NCI-H2081 treated with DMSO at 0.1 percent for 48 hours (cell line): ENCODE data around the gene GNAT2.
"Not testable (repeated sequence)": the region's sequence is repeated elsewhere in the genome, so short reads cannot be mapped to it uniquely, and the experiment has no call there.

Experiments
- DNase-seq: peaks from one replicate; lab custom pipeline; 2025; lab: John Stamatoyannopoulos, UW

GNAT2 gene

DNA sequence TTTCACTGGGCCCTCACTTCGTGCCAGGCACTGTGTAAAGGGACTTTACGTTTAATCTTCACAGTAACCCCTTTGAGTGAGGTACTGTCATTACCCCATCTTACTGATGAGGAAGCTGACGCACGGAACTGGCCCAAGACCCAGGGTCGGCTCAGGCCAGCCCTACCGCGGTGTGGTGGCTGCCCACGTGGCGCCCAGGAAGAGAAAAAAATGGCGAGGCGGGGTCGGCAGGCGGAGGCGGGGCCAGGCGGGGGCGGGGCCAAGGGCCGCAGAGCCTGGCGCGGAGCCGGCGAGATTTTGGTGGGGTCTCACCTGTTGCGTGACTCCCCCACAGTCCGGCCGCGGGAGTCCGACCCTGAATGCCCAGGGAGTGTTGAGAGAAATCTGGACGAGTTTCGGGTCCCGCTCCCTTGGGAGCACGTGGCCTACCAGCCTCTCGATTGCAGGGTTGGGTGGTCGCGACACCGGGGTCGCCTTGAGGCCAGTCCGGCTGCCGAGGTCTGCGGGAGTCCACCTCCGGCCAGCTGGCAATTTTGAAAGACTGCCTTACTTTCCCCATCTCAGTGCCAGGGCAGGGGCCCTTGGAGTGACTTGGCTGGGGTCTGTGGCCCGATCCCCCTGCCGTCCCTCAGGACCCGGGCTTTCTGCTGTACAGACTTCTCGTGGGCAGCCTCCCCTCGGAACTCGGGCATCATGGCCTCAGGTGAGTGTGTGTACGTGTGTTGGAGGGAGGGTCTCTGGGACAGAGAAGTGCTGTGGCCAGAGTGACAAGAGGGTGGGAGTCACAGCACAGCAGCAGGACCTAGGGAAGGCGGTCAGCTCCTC lies at the start of gene GNAT2, which contains the start of gene AMPD2:
Gene GNAT2, minus strand, starts transcription at position 41 of the 825 bp plus-strand sequence. CDS start 6,746 bp downstream, outside the sequence.
Gene AMPD2, plus strand, starts transcription at position 262 of the 825 bp plus-strand sequence. CDS start 1,339 bp downstream, outside the sequence.
- no peak for DNase-seq

DNA sequence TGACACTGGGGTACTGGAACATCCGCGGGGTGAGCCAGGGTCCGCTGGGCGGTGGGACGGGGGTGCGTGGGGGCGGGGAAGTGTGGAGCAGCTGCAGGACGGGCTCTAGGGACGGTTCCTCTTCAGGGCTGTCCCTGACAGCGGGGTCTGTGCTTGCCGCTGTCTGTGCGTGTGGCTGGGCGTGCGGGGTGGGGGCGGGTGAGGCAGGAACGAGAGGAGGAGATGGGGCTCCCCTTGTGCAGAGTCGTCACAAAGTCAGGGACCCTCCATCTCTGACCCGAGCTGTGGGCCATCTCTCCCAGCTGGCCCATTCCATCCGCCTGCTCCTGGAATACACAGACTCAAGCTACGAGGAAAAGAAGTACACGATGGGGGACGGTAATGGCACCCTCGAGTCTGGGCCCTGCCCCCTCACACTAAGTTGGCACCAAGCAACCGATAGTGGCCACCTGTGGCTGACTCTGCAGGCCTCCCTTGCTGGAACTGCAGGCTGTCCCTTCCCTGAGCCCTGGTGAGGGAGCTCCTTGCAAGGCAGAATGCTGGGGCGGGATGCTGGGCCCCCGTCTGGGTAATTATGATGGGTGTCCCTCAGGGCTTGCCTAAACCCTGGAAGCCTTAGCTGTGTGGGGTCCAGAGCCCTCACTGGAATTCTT lies 48.8 kb upstream of the GNAT2 start:
- no peak for DNase-seq

DNA sequence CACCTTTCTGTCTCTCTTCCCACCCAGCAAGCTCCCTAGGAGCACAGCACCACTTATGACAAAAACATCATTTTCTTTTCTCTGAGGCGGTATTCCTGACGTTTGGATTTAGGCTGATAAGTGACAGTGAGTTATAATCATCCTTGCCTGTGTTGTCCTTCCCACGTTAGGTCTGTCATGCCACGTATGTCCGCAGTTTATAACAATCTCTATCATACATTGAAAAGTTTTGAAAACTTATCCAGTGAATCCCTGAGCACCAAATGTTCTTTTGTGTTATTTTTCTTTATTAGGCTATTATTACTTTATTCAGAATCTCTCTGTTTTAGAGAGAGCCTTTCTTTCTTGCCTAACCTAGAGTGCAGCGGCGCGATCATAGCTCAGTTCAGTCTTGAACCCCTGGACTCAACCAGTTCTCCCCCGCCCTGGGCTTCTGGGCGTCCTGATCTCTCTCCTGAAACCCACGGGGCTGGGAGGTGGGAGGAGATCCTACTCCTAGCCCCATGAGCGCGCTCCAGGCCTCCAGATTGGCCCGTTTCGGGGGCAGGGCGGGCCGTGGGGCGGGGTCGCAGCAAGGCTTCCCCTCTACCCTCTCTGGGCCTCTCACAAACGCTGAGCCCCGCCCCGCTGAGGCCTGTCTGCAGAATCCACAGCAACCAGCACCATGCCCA lies 48.2 kb upstream of the GNAT2 start, which contains the start of gene GSTM2:
Gene GSTM2, plus strand, starts transcription at position 606 of the 671 bp plus-strand sequence. Its CDS starts 59 bp downstream, at position 665.
- DNase-seq = no peak

DNA sequence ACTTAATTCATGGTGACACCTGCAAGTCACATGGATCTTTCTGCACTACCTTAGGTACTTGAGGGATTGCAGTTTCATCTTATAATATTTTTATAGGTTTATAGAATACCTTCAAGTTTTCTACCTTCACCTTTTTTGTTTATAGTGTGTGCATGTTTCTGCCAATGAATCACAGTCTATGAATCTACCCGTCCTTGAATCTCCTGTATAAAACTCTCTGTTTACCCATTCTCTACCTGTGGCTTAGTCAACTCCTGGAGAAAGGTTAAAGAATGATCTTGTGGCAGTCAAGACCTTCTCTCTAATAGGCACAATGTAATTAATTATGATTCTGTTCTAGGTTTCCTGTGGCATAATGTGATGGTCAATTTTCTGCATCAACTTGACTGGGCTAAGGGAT lies 45.3 kb upstream of the GNAT2 start:
- no peak for DNase-seq

DNA sequence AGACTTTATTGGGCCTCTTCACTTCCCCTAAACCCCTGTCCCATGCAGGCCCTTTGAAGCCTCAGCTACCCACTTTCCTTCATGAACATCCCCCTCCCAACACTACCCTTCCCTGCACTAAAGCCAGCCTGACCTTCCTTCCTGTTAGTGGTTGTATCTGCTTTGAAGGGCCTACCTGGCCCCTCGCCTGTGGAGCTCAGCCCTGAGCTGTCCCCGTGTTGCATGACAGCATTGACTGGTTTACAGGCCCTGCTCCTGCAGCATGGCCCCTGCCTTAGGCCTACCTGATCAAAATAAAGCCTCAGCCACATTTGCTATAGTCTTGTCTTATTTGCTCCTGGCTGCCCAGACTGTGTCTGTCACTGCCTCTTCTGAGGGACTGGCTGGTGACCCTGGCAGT lies 42.0 kb upstream of the GNAT2 start:
- no peak for DNase-seq

DNA sequence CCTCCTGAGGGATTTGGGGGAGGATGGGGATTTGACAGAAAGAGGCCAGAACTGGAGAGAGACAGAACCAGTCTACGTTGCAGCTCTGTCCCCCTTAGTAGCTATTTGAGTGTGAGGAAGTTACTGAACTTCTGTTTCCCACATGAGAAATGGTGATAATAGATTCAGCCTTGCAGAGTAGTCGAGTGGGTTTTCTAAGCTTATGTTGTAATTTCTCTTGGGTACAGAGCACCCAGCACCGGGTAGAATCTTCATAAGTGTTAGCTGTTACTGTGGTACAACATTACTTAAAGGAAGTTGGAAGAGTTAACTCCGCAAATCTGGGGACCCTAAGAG lies 41.2 kb upstream of the GNAT2 start:
- DNase-seq = not testable (repeated sequence)

DNA sequence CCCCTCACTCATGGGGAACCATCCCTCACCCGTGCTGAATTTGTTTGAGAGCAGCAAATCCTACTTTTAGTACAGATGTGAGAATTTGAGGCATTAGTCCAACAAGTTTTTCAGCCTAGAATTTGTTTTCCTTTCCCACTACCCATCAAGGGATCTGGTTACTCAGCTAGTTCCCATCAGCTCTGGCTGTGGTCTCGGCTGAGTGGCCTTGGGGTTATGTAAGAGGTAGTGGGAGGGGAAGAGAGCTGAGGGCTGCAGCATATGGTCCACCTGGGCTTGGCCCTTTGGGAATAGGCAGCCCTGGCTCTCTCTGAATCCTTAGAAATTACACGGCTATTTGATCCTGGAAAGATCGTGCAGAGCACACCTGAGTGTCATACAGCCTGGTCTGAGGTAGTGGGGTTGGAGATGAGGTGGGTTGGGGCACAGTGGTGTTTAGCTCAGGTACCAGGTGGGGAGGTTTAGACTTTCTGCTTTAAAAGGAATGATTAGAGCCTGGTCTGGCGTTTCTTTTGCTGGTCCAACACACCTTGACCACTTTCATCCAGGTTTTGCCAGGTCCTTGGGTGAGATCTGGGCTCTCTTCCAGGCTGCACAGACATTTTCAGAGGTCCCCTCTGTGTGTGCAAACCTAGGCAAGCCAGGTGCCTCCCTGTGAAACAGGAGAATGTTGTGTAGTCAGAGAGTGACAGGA lies 40.7 kb upstream of the GNAT2 start:
- DNase-seq = no peak

DNA sequence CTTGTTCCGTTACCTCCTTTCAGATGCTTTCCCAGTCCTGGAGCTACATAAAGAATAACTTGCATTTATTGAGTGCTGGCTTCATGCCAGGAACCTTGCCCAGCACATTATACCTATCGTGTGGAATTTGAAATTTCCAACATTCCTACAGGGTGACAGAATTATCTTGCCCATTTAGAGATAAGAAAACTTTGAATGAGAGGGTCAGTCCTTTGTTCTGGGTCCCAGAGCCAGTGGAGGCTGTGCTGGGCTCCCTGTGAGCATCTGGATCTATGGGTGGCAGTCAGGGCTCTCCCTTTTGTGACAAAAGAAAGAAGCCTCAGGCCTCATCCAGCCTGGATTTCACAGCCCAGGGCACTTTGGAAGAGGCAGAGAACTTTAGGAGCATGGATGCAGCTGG lies 39.7 kb upstream of the GNAT2 start:
- no peak for DNase-seq

DNA sequence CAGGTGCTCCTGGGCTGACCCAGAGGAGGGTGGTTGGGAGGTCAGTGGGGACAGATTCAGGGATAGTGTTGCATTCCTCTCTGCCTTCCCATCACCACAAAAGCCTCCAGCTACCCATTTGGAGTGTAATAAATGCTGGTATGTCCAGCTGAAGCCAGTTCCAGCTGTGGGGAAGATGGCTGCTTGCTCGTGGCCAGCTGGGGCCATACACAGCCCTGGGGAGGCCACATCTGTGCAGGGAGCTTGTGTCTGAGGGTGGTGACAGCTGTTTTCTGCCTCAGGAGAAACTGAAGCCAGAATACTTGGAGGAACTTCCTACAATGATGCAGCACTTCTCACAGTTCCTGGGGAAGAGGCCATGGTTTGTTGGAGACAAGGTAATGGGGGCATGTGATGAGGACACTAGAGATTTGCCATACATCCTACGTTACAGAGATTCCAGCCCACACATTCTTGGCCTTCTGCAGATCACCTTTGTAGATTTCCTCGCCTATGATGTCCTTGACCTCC lies 39.2 kb upstream of the GNAT2 start:
- no peak for DNase-seq

DNA sequence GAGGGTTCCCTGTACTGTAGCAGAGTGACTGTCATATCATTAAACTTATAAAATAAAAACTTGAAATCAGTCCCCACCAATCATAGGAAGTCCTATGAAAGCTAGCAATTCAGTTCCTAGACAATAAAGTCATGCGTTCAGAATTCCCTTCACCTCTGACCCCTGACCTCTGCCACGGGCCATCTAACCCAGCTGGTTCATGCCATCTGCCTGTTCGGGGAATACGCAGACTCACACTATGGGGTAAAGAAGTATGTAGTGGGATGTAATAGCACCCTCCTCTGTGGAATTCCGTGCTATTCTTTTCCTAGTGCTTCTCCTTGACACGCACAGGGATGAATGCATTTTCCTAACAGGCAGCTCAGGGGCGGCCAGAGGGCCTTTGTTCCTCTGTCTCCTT lies 38.6 kb upstream of the GNAT2 start:
- DNase-seq = no peak

DNA sequence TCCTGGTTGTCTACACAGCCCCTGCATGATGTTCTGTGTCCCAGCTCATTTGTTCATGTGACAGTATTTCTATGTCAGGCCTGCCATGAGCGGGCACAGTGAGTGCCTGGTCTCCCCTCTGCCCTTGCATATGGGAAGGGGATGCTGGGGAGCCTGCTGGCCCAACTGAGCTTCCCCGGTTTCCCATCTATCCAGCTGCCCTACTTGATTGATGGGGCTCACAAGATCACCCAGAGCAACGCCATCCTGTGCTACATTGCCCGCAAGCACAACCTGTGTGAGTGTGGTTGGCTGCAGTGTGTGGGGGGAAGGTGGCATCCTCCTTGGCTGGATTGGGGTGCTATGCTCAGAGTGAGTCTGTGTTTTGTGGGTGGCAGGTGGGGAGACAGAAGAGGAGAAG lies 38.0 kb upstream of the GNAT2 start:
- DNase-seq = no peak

DNA sequence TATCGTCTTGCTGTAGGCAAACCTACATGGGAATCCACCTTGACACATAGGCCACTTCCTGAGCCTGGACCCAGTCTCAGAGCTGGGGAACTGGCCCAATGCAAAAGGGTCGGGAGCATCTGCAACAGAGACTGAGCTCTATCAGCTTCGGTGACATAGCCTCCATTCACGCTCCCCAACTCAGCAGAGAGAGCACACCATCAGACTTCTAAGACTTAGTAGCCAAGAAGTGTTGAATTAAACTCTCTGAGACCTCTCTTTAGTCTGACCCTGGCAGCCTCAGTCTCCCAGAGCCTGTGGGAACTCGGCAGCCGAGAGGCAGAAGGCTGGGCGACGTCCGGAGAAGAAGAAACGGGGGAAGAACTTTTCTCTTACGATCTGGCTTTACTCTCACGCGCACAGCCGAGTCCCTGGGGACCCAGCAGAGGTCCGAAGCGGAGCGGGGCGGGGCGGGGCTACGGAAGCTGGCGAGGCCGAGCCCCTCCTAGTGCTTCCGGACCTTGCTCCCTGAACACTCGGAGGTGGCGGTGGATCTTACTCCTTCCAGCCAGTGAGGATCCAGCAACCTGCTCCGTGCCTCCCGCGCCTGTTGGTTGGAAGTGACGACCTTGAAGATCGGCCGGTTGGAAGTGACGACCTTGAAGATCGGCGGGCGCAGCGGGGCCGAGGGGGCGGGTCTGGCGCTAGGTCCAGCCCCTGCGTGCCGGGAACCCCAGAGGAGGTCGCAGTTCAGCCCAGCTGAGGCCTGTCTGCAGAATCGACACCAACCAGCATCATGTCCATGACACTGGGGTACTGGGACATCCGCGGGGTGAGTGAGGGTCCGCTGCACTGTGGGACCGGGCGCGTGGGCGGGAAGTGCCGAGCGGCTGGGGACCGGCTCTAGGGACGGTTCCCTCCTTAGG lies 36.5 kb upstream of the GNAT2 start, which contains the start of gene GSTM4:
Gene GSTM4, plus strand, starts transcription at position 485 of the 905 bp plus-strand sequence. Its CDS starts 291 bp downstream, at position 776.
- no peak for DNase-seq

DNA sequence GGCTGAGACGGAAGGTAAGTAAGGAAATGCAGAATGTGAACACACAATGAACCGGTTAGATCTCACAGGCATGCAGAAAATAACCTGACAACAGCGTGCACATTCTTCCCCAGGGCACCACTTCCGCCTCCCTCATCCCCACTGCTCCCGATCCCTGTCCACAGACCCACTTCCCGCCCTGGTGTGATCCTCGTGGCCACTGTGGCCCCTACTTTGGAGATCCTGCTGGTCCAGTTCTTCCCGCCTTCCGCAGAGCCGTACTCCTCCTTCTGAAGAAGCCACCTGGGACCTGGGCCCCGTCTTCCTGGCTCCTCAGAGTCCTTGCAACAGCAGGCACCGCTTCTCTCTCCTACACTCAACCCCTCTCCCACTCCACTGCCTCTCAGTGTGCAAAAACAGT lies 35.1 kb upstream of the GNAT2 start:
- DNase-seq = no peak

DNA sequence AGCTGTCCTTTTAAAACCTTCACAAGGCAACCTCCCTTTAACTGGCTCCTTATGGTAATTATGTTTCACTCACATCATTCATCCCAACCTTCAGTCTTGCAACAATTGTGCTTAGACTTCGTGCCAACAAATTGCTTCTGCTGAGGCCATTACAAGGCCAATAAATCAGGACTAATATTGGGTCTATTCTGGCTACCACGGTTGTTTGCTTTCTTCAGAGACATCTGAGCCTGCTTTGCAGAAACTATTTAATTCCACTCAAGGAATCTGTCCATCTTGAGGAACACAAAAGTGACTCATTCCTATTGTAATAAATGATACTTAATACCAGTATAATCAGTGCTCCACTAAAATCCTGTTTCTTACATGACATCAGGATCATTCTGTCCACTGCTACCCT lies 33.9 kb upstream of the GNAT2 start:
- no peak for DNase-seq

DNA sequence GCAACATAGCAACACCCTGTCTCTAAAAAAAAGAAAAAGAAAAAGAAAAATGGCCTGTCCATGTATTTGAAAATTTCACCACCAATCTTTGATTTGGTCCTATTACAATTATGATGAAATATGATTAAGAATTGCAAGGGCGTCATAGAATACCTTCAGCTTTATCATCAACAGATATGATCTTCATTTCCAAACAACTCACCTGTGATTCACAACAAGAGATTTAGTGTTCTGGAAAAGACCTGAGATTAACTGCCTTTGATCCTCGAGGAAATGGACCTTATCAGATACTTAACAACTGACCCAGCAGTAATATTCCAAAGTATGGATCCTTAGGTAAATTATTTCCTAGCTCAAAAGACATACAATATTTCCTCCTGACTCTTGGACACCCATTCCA lies 33.0 kb upstream of the GNAT2 start:
- no peak for DNase-seq

DNA sequence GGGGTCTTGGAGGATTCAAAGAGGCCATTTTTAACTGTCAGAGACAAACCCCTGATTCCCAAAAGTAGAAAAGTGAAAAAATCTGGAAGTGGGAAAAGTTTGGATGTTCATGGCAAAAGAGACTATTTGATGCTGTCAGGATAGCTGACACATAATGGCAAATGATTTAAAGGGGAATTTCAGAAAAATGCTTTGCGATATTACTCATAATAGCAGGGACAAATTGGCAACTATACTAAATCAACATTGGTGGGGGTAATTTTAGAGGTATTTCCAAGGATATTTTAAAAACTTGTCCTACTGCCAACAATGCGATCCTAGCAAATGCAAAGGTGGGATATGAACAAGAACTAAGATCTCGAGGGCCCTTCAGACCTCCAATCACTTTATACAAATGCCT lies 31.2 kb upstream of the GNAT2 start:
- no peak for DNase-seq

DNA sequence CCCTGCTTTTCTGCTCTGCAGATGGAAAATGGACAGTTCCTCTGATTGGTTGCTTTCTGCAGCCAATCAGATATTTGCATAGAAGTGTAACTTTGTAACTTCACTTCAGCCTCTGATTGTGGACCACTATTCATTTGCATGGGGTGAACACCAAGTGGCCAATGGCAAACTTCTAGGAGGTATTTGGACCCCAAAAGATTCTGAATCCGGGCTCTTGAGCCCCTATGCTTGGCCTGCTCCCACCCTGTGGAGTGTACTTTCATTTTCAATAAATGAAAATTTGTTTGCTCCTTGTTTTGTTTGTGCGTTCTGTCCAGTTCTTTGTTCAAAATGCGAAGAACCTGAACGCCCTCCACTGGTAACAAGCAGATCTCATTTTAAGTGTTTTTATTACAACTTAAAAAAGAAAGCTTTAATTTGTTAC lies 30.1 kb upstream of the GNAT2 start:
- no peak for DNase-seq

DNA sequence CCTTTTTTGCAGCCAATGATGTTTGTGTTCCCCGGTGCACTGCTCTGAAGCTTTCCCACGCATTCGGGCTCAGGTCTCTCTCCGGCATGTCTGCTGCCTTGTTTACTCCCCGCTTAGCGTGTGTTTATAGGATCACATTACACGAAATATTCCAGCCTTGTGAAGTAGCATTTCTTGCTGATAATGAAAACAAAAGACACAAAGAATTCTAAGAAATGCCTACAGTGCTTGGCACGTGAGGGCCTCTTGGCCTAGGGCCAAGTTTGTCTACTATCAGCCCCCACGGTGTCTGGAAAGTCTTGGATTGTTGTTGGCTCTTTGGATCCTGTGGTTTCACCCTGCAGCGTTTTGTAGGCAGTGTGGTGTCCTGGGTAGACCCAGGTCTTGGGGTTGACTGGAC lies 25.3 kb upstream of the GNAT2 start:
- DNase-seq = no peak

DNA sequence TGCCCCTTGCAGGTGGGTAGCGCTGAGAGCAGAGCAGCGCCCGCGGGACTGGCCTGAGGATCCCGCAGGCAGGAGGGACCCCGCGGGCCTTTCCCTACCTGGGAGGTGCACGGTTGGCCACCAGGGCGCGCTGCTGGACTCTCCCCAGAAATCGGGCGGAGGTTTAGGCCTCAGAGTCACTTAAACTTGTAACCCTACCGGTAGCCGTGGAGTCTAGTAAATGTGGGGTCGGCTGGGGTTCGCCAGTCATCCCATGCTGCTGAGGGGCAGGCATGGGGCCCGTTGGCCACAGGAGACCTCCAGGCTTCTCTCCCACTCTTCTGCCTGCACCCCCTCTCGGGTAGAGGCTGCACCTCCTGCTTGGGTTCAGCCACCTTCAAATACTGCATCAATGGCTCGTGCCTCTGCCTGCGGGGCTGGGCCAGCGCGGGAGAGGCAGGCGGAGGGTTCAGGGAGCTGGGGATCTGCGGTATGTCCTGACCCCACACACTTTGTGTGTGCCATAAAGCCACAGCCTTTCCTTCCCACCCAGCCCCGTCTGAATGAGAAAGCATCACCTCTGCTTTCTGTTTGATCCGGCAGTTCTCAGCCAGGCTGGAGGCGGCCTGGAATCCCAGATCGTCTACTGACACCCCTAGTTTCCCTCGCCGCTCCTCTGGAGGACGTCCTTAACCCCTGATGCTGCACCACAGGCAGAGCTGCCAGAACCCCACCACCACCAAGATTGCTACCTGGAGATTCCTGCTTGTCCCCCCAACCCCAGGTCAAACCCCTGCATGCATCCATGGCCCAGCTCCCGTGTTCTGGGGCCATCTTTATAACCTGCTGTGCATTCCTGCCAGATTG lies 24.2 kb upstream of the GNAT2 start:
- DNase-seq = no peak

DNA sequence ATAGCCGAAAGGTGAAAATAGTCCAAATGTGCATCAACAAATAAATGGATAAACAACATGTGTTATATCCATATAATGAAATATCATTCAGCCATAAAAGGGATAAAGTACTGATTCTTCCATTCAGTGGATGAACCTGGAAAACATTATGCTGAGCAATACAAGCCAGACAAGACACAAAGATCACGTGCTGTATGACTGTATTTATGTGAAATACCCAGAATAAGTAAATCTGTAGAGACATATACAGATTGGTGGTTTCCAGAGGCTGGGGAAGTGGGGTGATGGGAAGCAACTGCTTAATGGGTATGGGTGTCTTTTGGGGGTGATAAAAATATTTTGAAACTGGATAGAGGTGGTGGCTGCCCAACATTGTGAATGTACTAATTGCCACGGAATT lies 23.2 kb upstream of the GNAT2 start:
- DNase-seq = no peak
